ENCODE data around the gene CACNG4. TPM values are rescaled to one million over a fixed set of nuclear protein-coding genes. Genes with fewer than 3 reads are reported as not detected.

Gene CACNG4
- polyA plus RNA-seq, 3 donors, result 2.9 to 3.8 (median 3.1) TPM

GRCh38 chr17:67055041-67055443, 90.5 kb downstream of the CACNG4 start:
- DNase-seq (ENCODE audit: low read depth in 3 of 3, low spot score in 2 of 3), result no peak

GRCh38 chr17:67055811-67056745, 91.6 kb downstream of the CACNG4 start:
- DNase-seq (ENCODE audit: low read depth in 3 of 3, low spot score in 2 of 3), result no peak

GRCh38 chr17:67056746-67057490, 92.4 kb downstream of the CACNG4 start:
- no peak for DNase-seq (ENCODE audit: low read depth in 3 of 3, low spot score in 2 of 3)

- DNase-seq (ENCODE audit: low read depth in 3 of 3, low spot score in 2 of 3), result no peak
These were observed 93.5 kb downstream of the CACNG4 start for GRCh38 chr17:67058036-67058435.

GRCh38 chr17:67059372-67059771, 94.9 kb downstream of the CACNG4 start:
- DNase-seq (ENCODE audit: low read depth in 3 of 3, low spot score in 2 of 3), result no peak

- DNase-seq (ENCODE audit: low read depth in 3 of 3, low spot score in 2 of 3), result no peak
These were observed 98.6 kb downstream of the CACNG4 start for GRCh38 chr17:67063141-67063540.

- no peak for DNase-seq (ENCODE audit: low read depth in 3 of 3, low spot score in 2 of 3)
These were observed 102.2 kb downstream of the CACNG4 start for GRCh38 chr17:67066717-67067116.

- DNase-seq (ENCODE audit: low read depth in 3 of 3, low spot score in 2 of 3), result no peak
These were observed 103.3 kb downstream of the CACNG4 start for GRCh38 chr17:67067571-67068482.

GRCh38 chr17:67068999-67069398, 104.5 kb downstream of the CACNG4 start:
- no peak for DNase-seq (ENCODE audit: low read depth in 3 of 3, low spot score in 2 of 3)

- DNase-seq (ENCODE audit: low read depth in 3 of 3, low spot score in 2 of 3), result no peak
These were observed 105.2 kb downstream of the CACNG4 start for GRCh38 chr17:67069603-67070136.

- no peak for DNase-seq (ENCODE audit: low read depth in 3 of 3, low spot score in 2 of 3)
These were observed 107.1 kb downstream of the CACNG4 start for GRCh38 chr17:67071595-67071994.

GRCh38 chr17:67072885-67073284, 108.4 kb downstream of the CACNG4 start:
- no peak for DNase-seq (ENCODE audit: low read depth in 3 of 3, low spot score in 2 of 3)

- no peak for DNase-seq (ENCODE audit: low read depth in 3 of 3, low spot score in 2 of 3)
These were observed 110.3 kb downstream of the CACNG4 start for GRCh38 chr17:67074781-67075180.

GRCh38 chr17:67076290-67076689, 111.8 kb downstream of the CACNG4 start:
- DNase-seq (ENCODE audit: low read depth in 3 of 3, low spot score in 2 of 3), result peak in 2 of 3 donors; percentile 41 to 46

- no peak for DNase-seq (ENCODE audit: low read depth in 3 of 3, low spot score in 2 of 3)
These were observed 113.8 kb downstream of the CACNG4 start for GRCh38 chr17:67078292-67078691.

- DNase-seq (ENCODE audit: low read depth in 3 of 3, low spot score in 2 of 3), result no peak
These were observed 115.0 kb downstream of the CACNG4 start for GRCh38 chr17:67079491-67079890.

- no peak for DNase-seq (ENCODE audit: low read depth in 3 of 3, low spot score in 2 of 3)
These were observed 116.3 kb downstream of the CACNG4 start for GRCh38 chr17:67080804-67081203.

GRCh38 chr17:67082107-67082506, 117.6 kb downstream of the CACNG4 start:
- DNase-seq (ENCODE audit: low read depth in 3 of 3, low spot score in 2 of 3), result no peak

Measured in right renal cortex interstitium (tissue), 3 donors.